ENCODE data around the gene RAB34.
A peak's percentile ranks its signal among the peaks of the same experiment; 100 is the strongest.

The RAB34 gene

GRCh38 chr17:28717578-28718332, at the start of gene RAB34:
Gene RAB34 (minus strand): TSS chr17:28717868. CDS start chr17:28717266, 602 bp downstream.
- Histone ChIP-seq H3K4me3 (peak within 1 kb of the TSS; percentile 92), H3K9ac (ENCODE audit: insufficient read length) (peak within 1 kb of the TSS; percentile 96), H3K27ac (peak within 1 kb of the TSS; percentile 89), H3K9me3 (ENCODE audit: low read depth, low read length) (no peaks in the 10 kb centered on the region), H3K36me3 (ENCODE audit: insufficient read depth, low read length) (peaks cover 54% of the 10 kb centered on the region)
- DNase-seq (ENCODE audit: low read depth, low spot score), result no peak
- TF ChIP-seq EZH2 (IDR thresholded peaks at IDR 0.05) (no peak), FOXP2 (optimal IDR thresholded peaks at IDR 0.05; ENCODE audit: control extremely low read depth, extremely low read length, insufficient read depth) (no peak), POLR2AphosphoS5 (IDR thresholded peaks at IDR 0.05; ENCODE audit: borderline replicate concordance, low read depth, low read length) (peak; percentile 70)

- TF ChIP-seq POLR2AphosphoS5 (IDR thresholded peaks at IDR 0.05; ENCODE audit: borderline replicate concordance, low read depth, low read length), result no peak
- no peak for TF ChIP-seq EZH2 (IDR thresholded peaks at IDR 0.05)
- Histone ChIP-seq H3K36me3 (ENCODE audit: insufficient read depth, low read length) (peaks cover 12% of the 10 kb centered on the region; the same call in 1 of the 2 replicates), H3K27ac (no peak overlapping the region), H3K9me3 (ENCODE audit: low read depth, low read length) (no peaks in the 10 kb centered on the region), H3K4me3 (no peak overlapping the region), H3K9ac (ENCODE audit: insufficient read length) (no peak overlapping the region)
- no peak for DNase-seq (ENCODE audit: low read depth, low spot score)
These were observed 47.4 kb upstream of the RAB34 start for GRCh38 chr17:28765038-28765437.

GRCh38 chr17:28763804-28764266, 46.2 kb upstream of the RAB34 start:
- no peak overlapping the region for H3K9ac ChIP-seq (ENCODE audit: insufficient read length)
- peak; percentile 66 for DNase-seq (ENCODE audit: low read depth, low spot score)
- H3K36me3 ChIP-seq (ENCODE audit: insufficient read depth, low read length), result peaks cover 24% of the 10 kb centered on the region; the same call in 1 of the 2 replicates
- no peak overlapping the region for H3K4me3 ChIP-seq
- TF ChIP-seq EZH2 (IDR thresholded peaks at IDR 0.05) (no peak), FOXP2 (optimal IDR thresholded peaks at IDR 0.05; ENCODE audit: control extremely low read depth, extremely low read length, insufficient read depth) (no peak), POLR2AphosphoS5 (IDR thresholded peaks at IDR 0.05; ENCODE audit: borderline replicate concordance, low read depth, low read length) (no peak)
- H3K9me3 ChIP-seq (ENCODE audit: low read depth, low read length), result no peaks in the 10 kb centered on the region
- H3K27ac ChIP-seq, result no peak overlapping the region

- DNase-seq (ENCODE audit: low read depth, low spot score), result no peak
- no peak for TF ChIP-seq POLR2AphosphoS5 (IDR thresholded peaks at IDR 0.05; ENCODE audit: borderline replicate concordance, low read depth, low read length)
- TF ChIP-seq EZH2 (IDR thresholded peaks at IDR 0.05), result no peak
- no peak for TF ChIP-seq FOXP2 (optimal IDR thresholded peaks at IDR 0.05; ENCODE audit: control extremely low read depth, extremely low read length, insufficient read depth)
- H3K9me3 ChIP-seq (ENCODE audit: low read depth, low read length), result no peaks in the 10 kb centered on the region
- no peak overlapping the region for H3K4me3 ChIP-seq
- H3K9ac ChIP-seq (ENCODE audit: insufficient read length), result no peak overlapping the region
- peaks cover 29% of the 10 kb centered on the region; the same call in 1 of the 2 replicates for H3K36me3 ChIP-seq (ENCODE audit: insufficient read depth, low read length)
- no peak overlapping the region for H3K27ac ChIP-seq
These were observed 45.6 kb upstream of the RAB34 start for GRCh38 chr17:28763137-28763799.

- no peak for TF ChIP-seq FOXP2 (optimal IDR thresholded peaks at IDR 0.05; ENCODE audit: control extremely low read depth, extremely low read length, insufficient read depth)
- TF ChIP-seq EZH2 (IDR thresholded peaks at IDR 0.05), result no peak
- no peak for TF ChIP-seq POLR2AphosphoS5 (IDR thresholded peaks at IDR 0.05; ENCODE audit: borderline replicate concordance, low read depth, low read length)
- Histone ChIP-seq H3K9ac (ENCODE audit: insufficient read length) (no peak overlapping the region), H3K9me3 (ENCODE audit: low read depth, low read length) (no peaks in the 10 kb centered on the region), H3K27ac (no peak overlapping the region), H3K36me3 (ENCODE audit: insufficient read depth, low read length) (peaks cover 25% of the 10 kb centered on the region; the same call in 1 of the 2 replicates), H3K4me3 (no peak overlapping the region)
- no peak for DNase-seq (ENCODE audit: low read depth, low spot score)
These were observed 43.2 kb upstream of the RAB34 start for GRCh38 chr17:28760601-28761562.

GRCh38 chr17:28759256-28759865, 41.7 kb upstream of the RAB34 start:
- no peak for DNase-seq (ENCODE audit: low read depth, low spot score)
- no peak for TF ChIP-seq POLR2AphosphoS5 (IDR thresholded peaks at IDR 0.05; ENCODE audit: borderline replicate concordance, low read depth, low read length)
- TF ChIP-seq FOXP2 (optimal IDR thresholded peaks at IDR 0.05; ENCODE audit: control extremely low read depth, extremely low read length, insufficient read depth), result no peak
- TF ChIP-seq EZH2 (IDR thresholded peaks at IDR 0.05), result no peak
- H3K9me3 ChIP-seq (ENCODE audit: low read depth, low read length), result no peaks in the 10 kb centered on the region
- no peak overlapping the region for H3K27ac ChIP-seq
- H3K36me3 ChIP-seq (ENCODE audit: insufficient read depth, low read length), result peaks cover 23% of the 10 kb centered on the region; the same call in 1 of the 2 replicates
- no peak overlapping the region for H3K9ac ChIP-seq (ENCODE audit: insufficient read length)
- H3K4me3 ChIP-seq, result no peak overlapping the region

GRCh38 chr17:28758411-28759121, 40.9 kb upstream of the RAB34 start:
- Histone ChIP-seq H3K4me3 (no peak overlapping the region), H3K9ac (ENCODE audit: insufficient read length) (no peak overlapping the region), H3K36me3 (ENCODE audit: insufficient read depth, low read length) (peaks cover 23% of the 10 kb centered on the region; the same call in 1 of the 2 replicates), H3K27ac (no peak overlapping the region), H3K9me3 (ENCODE audit: low read depth, low read length) (no peaks in the 10 kb centered on the region)
- TF ChIP-seq POLR2AphosphoS5 (IDR thresholded peaks at IDR 0.05; ENCODE audit: borderline replicate concordance, low read depth, low read length), result no peak
- TF ChIP-seq EZH2 (IDR thresholded peaks at IDR 0.05), result no peak
- TF ChIP-seq FOXP2 (optimal IDR thresholded peaks at IDR 0.05; ENCODE audit: control extremely low read depth, extremely low read length, insufficient read depth), result no peak
- no peak for DNase-seq (ENCODE audit: low read depth, low spot score)

Data from SK-N-MC (cell line).